Activated T-helper 1 cell treated with anti-CD3 and anti-CD28 coated beads, Interleukin-2, amount 50 U/mL, for 16 hours (primary cell): ENCODE data around the gene NEURL1B.

Experiments used
- DNase-seq, 2 donors: peaks; one replicate each; pipeline ENCODE4 v3.0.0-alpha.2; 2020; ENCODE audit warnings: low read depth in 1 of 2, low spot score in 1 of 2

The NEURL1B gene

DNA sequence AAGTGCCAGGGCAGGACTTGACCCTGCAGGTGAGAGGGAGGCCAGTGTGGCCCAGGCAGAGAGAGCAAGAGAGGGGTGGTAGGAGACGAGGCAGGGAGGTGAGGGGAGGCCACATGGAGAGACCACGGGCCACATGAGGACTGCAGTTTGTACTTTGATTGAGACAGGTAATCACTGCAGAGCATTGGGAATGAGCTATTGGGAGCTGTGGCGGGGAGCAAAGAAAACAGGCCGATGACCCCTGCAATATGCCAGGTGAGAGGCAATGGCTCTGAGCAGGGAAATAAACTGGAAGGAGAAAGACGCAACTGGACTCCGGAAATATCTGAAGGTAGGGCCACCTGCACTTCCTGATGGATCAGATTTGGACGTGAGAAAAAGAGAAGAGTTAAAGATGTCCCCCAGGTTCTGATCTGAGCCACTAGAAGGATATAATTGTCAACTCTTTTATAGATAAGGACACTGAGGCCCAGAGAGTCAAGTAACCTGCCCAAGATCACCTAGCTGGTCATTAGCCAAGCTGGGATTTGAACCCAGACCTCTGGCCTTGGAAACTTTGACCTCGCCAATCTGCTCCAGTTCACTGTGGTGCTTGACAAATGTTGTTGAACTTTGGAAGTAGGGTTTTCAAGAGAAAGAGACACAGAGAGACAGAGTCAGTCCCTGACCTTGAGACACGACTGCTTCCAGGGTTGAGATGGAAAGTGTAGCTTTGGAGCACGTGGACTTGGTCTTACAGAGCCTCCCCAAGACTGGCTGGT lies 87.6 kb downstream of the NEURL1B start:
- no peak for DNase-seq

DNA sequence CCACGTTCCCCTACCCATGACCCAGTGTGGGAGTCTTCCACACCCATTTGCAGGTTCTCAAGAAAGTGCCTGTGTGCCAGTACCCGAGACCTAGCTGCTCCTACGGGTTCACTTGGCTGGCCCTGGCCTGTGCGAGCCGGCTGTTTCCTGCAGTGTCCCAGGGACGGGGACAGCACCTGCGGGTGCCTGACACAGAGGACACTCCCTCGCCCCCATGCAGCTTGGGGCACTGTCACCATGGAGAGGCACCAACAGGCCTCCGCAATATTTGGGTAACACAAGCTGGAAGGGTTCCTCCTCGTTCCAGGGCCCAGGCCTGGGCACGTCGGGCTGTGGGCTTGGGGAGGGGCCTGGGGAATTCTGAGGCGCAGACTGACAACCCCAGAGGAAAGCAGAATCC lies 88.5 kb downstream of the NEURL1B start:
- DNase-seq: no peak

DNA sequence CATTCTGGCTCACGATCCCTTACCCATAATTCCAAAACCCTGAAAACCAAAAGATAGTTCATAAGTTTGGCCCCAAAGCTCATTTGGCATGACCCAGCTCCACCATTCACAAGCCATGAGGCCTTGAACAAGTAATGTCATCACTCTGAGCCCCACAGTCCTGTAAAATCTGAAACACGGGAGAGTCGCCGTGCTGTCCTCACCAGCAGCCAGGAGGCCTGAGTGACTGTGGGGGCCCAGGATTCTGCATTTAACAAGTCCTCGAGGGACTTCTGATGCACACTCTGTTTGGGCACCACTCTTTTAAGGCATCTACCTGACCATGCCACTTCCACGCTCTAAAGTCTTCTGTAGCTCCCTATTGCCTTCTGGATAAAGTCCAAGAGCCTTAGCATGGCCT lies 89.2 kb downstream of the NEURL1B start:
- DNase-seq: no peak

DNA sequence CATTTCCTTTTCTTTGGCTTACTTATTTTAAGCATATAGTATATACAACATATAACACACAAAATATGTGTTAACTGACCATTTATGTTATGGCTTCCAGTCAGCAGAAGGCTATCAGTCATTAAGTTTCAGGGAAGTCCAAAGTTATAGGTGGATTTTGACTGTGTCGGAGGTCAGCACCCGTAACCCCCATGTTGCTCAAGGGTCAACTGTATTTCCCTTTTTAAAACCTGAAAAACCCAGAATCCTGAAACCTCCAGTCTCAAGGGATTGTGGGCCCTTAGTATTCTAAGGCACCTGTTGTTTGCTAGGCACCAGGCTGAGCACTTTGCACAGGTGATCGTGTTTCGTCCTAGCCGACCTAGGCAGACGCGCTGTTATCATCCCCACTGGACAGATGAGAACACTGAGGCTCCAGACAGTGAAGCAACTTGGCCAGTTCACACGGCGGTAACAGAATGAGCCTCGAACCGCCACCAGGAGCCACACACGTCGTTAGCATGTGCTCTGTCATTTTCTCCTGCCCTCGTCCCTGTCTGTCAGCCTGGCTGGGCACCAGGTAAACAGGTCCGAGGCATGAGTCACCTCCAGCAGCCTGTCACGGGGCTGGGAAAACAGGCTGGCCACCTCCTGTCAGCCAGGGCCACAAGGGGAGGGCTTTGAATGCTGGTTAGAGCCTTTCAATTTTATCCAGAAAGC lies 90.1 kb downstream of the NEURL1B start:
- DNase-seq: no peak

DNA sequence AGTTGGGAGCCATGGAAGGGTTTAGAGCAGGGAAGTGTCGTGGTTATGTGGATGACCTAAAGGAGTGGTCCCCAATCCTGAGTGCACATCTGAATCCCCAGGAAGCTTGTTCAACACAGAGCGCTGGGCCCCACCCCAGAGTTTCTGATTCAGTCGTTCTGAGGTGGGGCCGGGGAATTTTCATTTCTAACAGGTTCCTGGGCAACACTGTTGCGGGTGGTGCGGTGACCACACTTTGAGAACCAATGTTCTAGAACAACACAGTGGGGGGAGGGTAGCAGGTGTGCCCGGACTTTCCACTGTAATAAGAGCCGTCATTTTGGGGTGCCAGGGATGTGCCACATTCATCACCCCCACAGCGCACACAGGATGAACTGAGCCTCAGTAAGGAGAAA lies 90.6 kb downstream of the NEURL1B start:
- no peak for DNase-seq

DNA sequence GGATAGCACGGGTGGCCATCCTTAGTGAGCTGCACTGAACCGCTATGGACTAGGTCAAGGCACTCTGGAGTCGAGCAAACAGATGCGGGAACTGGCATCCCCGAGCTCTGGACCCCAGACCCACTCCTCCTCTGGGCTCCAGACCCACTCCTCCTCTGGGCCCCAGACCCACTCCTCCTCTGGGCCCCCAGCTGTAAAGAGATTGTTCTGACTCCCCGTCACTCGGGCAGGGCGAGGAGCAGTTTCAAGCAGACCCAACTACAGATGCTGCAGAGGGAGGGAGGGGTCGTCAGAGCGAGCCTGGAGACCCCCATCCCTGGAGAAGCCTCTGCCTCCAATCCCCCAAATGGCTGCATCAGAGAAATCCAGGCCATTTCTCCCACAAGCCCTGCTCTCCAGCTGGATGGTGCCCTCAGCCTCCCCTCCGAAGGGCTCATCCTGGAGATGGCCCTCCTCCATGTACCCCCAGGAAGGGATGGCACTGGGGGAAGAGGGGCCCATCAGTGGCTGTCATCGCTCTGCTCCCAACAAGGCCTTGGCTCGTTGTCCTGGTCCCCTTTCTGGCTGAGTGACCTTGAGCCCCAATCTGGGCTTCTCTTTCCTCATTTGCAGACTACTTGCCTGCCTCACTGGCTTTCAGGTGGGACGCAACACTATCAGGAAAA lies 91.3 kb downstream of the NEURL1B start:
- no peak for DNase-seq

DNA sequence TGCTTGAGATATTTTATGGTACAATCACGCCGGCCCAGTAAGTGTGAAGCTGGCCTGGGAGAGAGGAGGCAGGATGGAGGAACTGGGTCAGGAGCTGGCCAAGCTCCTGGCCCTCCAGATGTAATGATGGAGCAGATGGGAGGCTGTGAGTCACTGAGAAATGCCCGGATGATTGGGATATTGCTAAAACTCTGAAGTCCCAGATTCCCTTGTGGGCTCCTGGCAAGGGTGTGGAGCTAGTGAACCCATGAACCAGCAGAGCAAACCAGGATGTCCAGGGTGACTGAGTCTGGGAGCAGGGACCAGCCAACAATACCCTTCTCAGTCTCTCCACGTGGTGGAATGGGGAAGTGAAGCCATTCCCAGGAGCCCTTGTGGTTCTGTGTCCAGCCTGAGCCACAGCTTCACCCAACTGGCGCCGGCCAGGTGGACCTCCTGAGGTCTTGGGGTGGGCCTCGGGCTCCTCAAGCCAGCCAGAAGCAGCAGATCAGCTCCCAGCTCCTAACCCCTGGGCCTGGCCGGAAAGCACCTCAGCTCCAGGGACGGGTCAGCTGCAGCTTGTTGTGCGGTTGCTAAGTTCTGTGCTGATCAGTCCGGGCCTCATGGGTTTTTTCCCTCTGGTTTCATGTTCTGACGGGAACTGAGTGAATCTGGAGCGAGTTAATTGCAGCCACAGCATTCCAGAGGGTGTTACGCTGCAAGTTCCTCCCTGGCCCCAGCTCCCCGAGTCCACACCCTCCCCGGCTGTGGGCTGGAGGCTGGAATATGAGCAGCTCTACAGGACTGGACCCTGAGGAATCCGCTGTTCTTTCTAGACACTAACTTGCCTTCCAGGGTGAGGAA lies 92.3 kb downstream of the NEURL1B start:
- DNase-seq: no peak

DNA sequence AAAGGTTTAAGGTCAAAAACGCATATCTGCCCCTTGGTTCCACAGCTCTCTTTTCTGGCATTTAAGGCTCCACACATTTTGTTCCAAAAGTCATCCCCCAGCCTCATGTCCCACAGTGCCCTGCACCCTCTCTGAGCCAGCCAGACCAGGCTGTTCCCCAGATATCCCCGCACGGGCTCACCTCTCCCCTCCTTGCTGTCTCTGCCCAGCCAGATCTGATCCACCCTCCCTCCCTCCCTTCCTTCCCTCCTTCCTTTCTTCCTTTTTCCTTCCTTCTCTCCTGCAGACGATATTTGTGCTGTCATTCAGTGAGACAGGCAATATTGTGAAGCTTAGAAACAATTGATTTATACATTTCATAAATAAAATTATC lies 92.9 kb downstream of the NEURL1B start:
- no peak for DNase-seq

DNA sequence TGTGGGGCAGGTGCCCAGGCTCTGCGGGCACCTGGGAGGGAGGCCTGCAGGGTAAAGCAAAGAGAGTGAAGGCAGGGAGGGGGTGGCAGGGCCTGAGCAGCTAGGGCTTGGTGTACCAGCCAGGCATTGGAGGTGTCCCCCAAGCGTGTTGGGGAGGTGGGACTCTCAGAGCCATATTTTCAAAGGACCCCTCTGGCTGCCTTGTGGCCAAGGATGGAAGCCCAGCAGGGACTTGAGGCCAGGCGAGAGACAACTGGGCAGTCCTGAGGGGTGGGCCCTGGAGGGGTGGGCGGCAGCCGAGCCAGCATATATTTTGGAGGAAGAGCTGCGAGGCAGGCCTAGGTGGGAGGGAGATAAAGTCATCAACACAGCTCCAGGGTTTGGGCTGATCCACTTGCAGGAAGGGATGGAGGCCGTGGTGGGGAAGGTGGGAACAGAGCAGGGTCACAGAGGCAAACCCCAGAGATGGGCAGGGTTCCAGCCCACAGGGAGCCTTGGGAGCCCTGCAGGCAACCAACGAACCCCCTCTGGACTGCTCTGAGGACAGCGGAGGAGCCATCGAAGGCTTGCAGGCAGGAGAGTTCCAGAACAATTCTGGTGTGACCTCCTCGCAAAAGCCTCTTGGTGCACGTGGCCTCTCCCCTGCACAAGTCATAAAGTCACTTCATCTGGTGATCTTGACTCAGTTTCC lies 94.2 kb downstream of the NEURL1B start:
- DNase-seq: no peak

DNA sequence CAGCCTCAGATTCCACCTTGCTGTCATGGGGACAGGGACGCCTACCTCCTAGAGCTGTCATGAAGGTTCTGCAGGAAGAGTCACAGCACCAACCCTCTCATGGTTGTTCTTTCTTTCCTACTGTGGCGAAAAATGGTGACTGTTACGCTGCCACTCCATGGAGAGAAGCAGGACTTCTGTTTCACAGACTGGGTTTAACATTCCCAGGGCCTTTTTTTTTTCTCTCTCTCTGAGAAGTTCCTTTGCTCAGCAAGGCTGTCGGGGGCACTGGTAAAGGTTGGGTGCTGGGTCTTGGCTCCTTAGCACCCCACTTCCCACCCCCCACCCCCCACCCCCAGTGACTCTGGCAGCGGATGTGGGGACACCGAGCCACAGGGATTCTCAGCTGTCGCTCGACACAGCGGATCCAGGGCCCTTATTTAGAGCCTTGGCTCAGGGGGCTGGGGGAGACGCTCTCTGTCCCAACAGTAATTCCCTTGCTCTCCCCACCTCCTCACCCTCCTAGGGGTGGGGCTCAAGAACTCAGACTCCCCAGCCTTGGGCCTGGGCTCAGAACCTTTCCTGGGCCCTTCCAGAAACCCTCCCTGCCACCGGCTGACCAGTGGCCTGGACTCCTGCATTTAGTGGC lies 95.6 kb downstream of the NEURL1B start:
- DNase-seq: no peak

DNA sequence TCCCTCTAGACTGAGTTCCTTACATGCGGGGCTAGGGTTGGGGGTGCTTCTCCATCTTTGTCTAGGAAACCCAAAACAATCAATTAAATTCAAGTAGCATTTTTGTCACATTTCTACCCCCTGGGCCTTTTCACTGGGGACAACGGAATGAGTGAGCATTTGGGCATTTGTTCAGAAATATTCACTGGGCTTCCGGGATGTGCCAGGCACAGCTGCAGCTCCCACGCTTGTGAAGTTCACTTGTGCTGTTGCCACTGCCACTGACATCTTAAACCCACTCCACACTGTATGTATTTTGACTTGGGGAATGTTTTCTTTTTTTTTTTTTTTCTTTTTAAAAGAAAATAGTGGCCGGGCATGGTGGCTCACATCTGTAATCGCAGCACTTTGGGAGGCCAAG lies 98.3 kb downstream of the NEURL1B start:
- no peak for DNase-seq

DNA sequence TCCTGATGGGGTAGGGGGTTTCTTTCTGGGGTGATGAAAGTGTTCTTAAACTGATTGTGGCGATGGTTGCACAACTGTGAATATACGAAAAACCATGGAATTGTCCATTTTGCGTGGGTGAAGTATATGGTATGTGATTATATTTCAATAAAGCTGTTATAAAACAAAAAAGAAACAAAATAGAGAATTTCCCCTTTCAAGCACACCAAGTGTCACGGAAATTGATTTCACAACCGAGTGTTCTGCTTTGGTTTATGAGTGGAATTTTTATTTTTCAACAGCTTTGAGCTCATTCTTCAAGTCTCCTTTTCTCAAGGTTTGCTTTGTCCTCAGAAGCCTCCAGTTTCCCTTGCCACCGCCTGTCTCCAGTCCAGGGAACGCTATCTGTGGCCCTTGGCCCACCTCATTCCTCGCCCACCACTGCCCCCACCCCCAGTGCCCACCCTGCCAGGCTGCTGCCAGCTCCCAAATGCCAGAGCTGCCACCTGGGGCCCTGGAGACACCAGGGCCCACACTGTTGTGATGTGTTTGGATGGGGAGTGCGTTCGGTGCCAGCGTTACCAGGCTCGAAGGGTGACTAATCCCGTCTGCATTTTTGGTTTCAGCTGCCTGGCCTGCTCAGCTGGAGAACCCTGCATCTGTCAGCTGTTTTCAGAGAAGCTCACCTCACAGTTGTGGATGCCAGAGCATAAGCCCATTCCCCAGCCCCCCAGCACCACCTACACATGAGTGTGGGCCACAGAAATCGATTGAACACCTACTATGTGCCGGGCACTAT lies 99.6 kb downstream of the NEURL1B start:
- no peak for DNase-seq
